GM12801 (cell line): ENCODE data around the gene NAXE.

Experiments
- CTCF ChIP-seq: IDR thresholded peaks from one replicate; pipeline ENCODE4 v1.5.1; 2011; ENCODE audit warnings: control low read depth; ENCODE audit not compliant: insufficient read length; ENCODE audit errors: extremely low read depth

NAXE gene

DNA sequence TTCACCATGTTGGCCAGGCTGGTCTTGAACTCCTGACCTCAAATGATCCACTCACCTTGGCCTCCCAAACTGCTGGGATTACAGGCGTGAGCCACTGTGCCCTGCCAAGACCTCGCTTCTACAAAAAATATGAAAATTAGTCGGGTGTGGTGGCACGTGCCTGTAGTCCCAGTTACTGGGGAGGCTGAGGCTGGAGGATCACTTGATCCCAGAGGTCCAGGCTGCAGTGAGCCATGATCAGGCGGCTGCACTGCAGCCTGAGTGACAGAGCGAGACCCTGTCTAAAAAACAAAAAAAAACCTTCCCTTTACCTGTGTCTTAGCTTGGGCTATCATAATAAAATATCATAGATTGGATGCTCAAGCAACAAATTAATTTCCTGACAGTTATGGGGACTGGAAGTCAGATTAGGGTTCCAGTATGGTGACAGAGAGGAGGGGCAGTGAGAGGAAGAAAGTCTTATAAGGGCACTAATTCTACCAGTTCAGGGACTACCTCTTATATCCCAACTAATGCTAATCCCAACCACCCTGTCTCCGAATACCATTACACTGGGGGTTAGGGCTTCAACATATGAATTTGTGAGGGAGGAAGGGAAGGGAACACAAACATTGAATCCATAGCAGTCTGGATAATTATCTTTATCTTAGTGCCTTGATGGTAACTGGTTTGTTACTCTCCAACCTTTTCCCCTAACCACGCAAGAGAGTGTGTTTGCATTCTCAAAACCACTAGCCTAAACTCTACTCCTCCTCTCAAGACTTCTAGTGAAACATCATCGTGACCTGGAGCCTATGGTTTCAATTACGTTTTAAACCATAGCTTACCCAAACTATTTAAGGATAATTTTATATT, 1.0 kb upstream of the NAXE start:
- TF ChIP-seq CTCF: no peak

GRCh38 chr1:156591181-156591431, 470 bp upstream of the NAXE start:
- TF ChIP-seq CTCF: no peak

DNA sequence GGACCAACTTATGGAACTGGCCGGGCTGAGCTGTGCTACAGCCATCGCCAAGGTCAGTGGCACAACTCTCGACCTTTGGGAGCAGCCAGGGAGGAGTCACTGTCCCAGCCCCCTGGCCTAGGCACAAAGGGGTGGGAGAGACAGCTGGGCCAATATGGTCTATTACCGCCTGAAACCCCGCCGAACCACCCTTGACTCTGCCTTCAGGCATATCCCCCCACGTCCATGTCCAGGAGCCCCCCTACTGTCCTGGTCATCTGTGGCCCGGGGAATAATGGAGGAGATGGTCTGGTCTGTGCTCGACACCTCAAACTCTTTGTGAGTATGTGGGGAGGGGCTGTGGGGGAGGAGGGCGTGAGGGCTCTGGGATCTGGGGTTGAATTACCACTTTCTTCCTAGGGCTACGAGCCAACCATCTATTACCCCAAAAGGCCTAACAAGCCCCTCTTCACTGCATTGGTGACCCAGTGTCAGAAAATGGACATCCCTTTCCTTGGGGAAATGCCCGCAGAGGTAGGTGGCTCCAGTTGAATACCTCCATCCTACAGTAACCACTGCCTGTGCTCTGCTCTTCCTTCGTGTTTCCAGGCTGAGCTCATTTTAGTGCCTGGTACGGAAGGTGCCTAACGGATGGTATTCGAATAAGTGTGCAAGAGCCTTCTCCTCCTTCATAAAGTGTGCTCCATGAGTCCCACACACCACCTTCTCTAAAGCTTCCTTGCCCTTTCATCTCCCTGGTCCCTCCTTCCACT, 758 bp downstream of the NAXE start:
- no peak for TF ChIP-seq CTCF

GRCh38 chr1:156592910-156593660, 1.5 kb downstream of the NAXE start:
- no peak for TF ChIP-seq CTCF

DNA sequence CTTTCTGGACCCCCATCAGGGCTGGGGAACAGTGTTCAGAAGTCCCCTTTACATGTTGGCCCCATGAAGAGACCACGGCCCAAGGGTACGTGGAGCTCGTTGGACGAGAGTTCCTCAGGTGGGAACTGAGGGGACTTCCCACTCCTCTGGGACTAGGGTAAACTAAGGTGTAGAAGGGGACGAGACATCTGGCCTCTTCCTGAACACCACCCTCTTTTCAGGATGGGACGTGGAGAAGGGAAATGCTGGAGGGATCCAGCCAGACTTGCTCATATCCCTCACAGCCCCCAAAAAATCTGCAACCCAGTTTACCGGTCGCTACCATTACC, 2.0 kb downstream of the NAXE start:
- no peak for TF ChIP-seq CTCF

DNA sequence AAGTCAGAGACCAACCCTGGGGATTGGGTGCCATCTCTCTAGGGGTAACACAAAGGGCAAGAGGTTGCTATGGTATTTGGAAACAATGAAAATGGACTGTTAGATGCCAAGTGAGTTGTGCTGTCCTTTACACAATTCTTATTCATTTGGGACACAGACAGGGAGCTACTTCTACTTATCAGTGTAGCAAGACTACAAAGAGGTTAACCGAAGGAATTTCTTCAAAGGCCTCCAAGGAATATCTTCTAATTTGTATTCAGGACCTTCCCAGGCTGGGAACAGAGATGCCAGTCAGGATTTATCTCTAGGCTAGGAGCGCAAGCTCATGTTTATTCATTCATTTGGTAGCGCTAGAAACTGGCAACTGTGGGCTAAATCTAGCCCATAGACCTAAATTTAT, 2.6 kb downstream of the NAXE start:
- no peak for TF ChIP-seq CTCF

DNA sequence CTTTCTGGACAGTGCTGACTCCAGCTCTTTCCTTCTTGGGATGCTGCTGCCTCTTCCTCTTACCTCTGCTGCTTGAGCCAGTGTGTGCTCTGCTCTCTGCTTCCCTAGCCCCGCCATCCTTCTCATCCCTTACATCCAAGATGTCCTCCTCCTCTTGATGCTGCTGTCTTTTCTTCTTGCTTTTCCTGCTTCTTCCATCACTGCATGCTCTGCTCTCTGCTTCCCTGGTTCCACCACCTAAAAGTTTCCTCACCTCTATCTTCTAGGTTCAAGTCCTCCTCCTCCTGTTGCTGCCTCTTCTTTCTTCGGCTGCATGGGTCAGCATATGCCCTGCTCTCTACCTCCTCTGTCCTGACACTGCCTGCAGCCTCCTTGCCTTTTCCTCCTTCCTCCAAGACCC, 3.4 kb downstream of the NAXE start:
- TF ChIP-seq CTCF: no peak
